HCT116 (cell line): ENCODE results near the gene NEK6. TPM values are rescaled to one million over a fixed set of nuclear protein-coding genes. Genes with fewer than 3 reads are reported as not detected.

Experiments used
- ATAC-seq: fragments of 200-7000 bp; cut with Tn5 transposase; 2 replicates; pipeline ENCODE4 v1.9.1; 2020; ENCODE audit warnings: mild to moderate bottlenecking, moderate library complexity
- BruUV-seq: library from RNA; stranded (reverse); fragments of 400-500 nt; replicated peaks from 2 replicates; lab custom pipeline; 2021; lab: Mats Ljungman, UMichigan
- CTCF ChIA-PET: fragments of 300-600 bp; sonication (Branson Sonifier 250); formaldehyde crosslinking; loops from one replicate; lab custom pipeline; 2021; ENCODE audit warnings: antibody characterized with exemption; lab: Charles Lee
- POLR2A ChIA-PET: fragments of 300-600, 350-600 bp; sonication (Branson Sonifier 250); formaldehyde crosslinking; loops from one replicate; lab custom pipeline; 2021; ENCODE audit warnings: antibody characterized with exemption; lab: Charles Lee
- RAD21 ChIA-PET, 2 experiments: fragments of 300-600 bp; sonication (Branson Sonifier 250); formaldehyde crosslinking; loops; one replicate each; lab custom pipeline; 2023; ENCODE audit warnings: low total read pairs in 2 of 2; ENCODE audit not compliant: uncharacterized antibody in 2 of 2, unreplicated experiment in 2 of 2, low non-redundant PET in 1 of 2; lab: Charles Lee
- DNase-seq: peaks from one replicate; pipeline ENCODE4 v3.0.0-alpha.2; 2010; ENCODE audit warnings: low read depth, low spot score
- H2AFZ ChIP-seq: fragments of 200-600 bp; shearing (Covaris generic), sonication (generic); 2 replicates; pipeline ENCODE4 v1.6.1; 2017; ENCODE audit warnings: low read depth, mixed run types, mixed read lengths, antibody characterized with exemption, low read length; ENCODE audit not compliant: poor library complexity, severe bottlenecking
- H3K27ac ChIP-seq: 2 replicates; pipeline ENCODE4 v1.5.1; 2012; ENCODE audit warnings: low read depth, low read length
- H3K27me3 ChIP-seq: fragments of 200-600 bp; sonication (generic); 2 replicates; pipeline ENCODE4 v1.6.1; 2016; ENCODE audit warnings: mixed run types, low read length, mixed read lengths; ENCODE audit not compliant: insufficient read depth
- H3K36me3 ChIP-seq, 2 experiments: fragments of 200-500 bp in 1 of 2; fragments of 200-600 bp in 1 of 2; sonication (Bioruptor generic) in 1 of 2; sonication (generic) in 1 of 2; 2 replicates each; pipeline versions ENCODE4 v1.5.1 to v1.6.1; 2014 to 2016; ENCODE audit warnings: low read length in 2 of 2, inconsistent platforms in 1 of 2, mixed read lengths in 1 of 2, mixed run types in 1 of 2; ENCODE audit not compliant: insufficient read depth in 2 of 2, control insufficient read depth in 1 of 2
- H3K4me1 ChIP-seq, 2 experiments: fragments of 200-600 bp in 1 of 2; sonication (generic) in 1 of 2; 2 replicates each; pipeline versions ENCODE4 v1.5.1 to v1.6.1; 2012 to 2017; ENCODE audit warnings: low read length in 2 of 2, inconsistent platforms in 1 of 2, mild to moderate bottlenecking in 1 of 2, mixed read lengths in 1 of 2, mixed run types in 1 of 2, moderate library complexity in 1 of 2; ENCODE audit not compliant: insufficient read depth in 2 of 2, control insufficient read depth in 1 of 2
- H3K4me2 ChIP-seq: fragments of 200-600 bp; sonication (generic); 2 replicates; pipeline ENCODE4 v1.6.1; 2017; ENCODE audit warnings: mixed run types, low read length, mixed read lengths
- H3K4me3 ChIP-seq, 2 experiments: fragments of 200-600 bp in 1 of 2; sonication (generic) in 1 of 2; replicated peaks in 1 of 2; 2 replicates each; pipeline ENCODE4 v1.5.1; 2011 to 2016; ENCODE audit warnings: low read length in 2 of 2, control low read depth in 1 of 2, low read depth in 1 of 2, mild to moderate bottlenecking in 1 of 2, mixed read lengths in 1 of 2, mixed run types in 1 of 2
- H3K79me2 ChIP-seq: fragments of 200-600 bp; sonication (generic); 2 replicates; pipeline ENCODE4 v1.6.1; 2017; ENCODE audit warnings: mild to moderate bottlenecking, mixed run types, low read length, moderate library complexity, mixed read lengths; ENCODE audit not compliant: insufficient read depth
- H3K9ac ChIP-seq: fragments of 200-600 bp; sonication (generic); 2 replicates; pipeline ENCODE4 v1.6.1; 2016; ENCODE audit warnings: low read length, mixed read lengths
- H3K9me2 ChIP-seq: fragments of 200-600 bp; sonication (generic), shearing (Covaris generic); 2 replicates; pipeline ENCODE4 v1.6.1; 2017; ENCODE audit warnings: mixed run types, mild to moderate bottlenecking, moderate library complexity; ENCODE audit not compliant: insufficient read depth
- H3K9me3 ChIP-seq, 2 experiments: fragments of 200-500 bp in 1 of 2; fragments of 200-600 bp in 1 of 2; sonication (Bioruptor generic) in 1 of 2; sonication (generic) in 1 of 2; 2 replicates each; pipeline ENCODE4 v1.6.1; 2014 to 2017; ENCODE audit warnings: low read length in 2 of 2, mixed read lengths in 2 of 2, inconsistent platforms in 1 of 2, low read depth in 1 of 2, mild to moderate bottlenecking in 1 of 2, mixed run types in 1 of 2, moderate library complexity in 1 of 2; ENCODE audit not compliant: control insufficient read depth in 1 of 2, insufficient read depth in 1 of 2
- H4K20me1 ChIP-seq: fragments of 200-600 bp; sonication (generic), shearing (Covaris generic); 2 replicates; pipeline ENCODE4 v1.6.1; 2017; ENCODE audit warnings: mixed run types, mild to moderate bottlenecking, moderate library complexity; ENCODE audit not compliant: insufficient read depth
- CBX3 ChIP-seq: IDR thresholded peaks from 2 replicates; pipeline ENCODE4 v1.6.1; 2012; ENCODE audit warnings: low read depth
- EGR1 ChIP-seq: IDR thresholded peaks from 2 replicates; pipeline ENCODE4 v1.6.1; 2012; ENCODE audit warnings: low read depth
- ELF1 ChIP-seq: IDR thresholded peaks from 2 replicates; pipeline ENCODE4 v1.6.1; 2012; ENCODE audit warnings: low read depth, borderline replicate concordance
- EZH2phosphoT487 ChIP-seq: fragments of 200-600 bp; IDR thresholded peaks from 2 replicates; pipeline ENCODE4 v1.6.1; 2018; ENCODE audit warnings: antibody characterized with exemption, borderline replicate concordance
- FOSL1 ChIP-seq: IDR thresholded peaks from 2 replicates; pipeline ENCODE4 v1.6.1; 2012; ENCODE audit warnings: low read depth
- JUND ChIP-seq: IDR thresholded peaks from 2 replicates; pipeline ENCODE4 v1.6.1; 2012
- POLR2A ChIP-seq: IDR thresholded peaks from 2 replicates; pipeline ENCODE4 v1.7.0; 2011; ENCODE audit warnings: borderline replicate concordance; ENCODE audit not compliant: insufficient read depth, insufficient read length; ENCODE audit errors: extremely low read depth
- POLR2AphosphoS5 ChIP-seq: IDR thresholded peaks from 2 replicates; pipeline ENCODE4 v1.6.1; 2011; ENCODE audit warnings: mild to moderate bottlenecking, low read depth, low read length, moderate library complexity
- RAD21 ChIP-seq: IDR thresholded peaks from 2 replicates; pipeline ENCODE4 v1.6.1; 2012; ENCODE audit warnings: low read depth, mild to moderate bottlenecking
- SIN3A ChIP-seq: IDR thresholded peaks from 2 replicates; pipeline ENCODE4 v1.6.1; 2012; ENCODE audit warnings: low read depth
- SP1 ChIP-seq: IDR thresholded peaks from 2 replicates; pipeline ENCODE4 v1.6.1; 2012; ENCODE audit warnings: low read depth
- SRF ChIP-seq: IDR thresholded peaks from 2 replicates; pipeline ENCODE4 v1.6.1; 2012; ENCODE audit warnings: low read depth
- ZFX ChIP-seq: fragments of 450-650 bp; IDR thresholded peaks from 2 replicates; pipeline ENCODE4 v1.6.1; 2017
- ZNF274 ChIP-seq: fragments of 200-500 bp; sonication (Bioruptor generic); IDR thresholded peaks from 2 replicates; pipeline ENCODE4 v1.6.1; 2014; ENCODE audit warnings: mild to moderate bottlenecking, low read depth, low read length, inconsistent platforms
- intact Hi-C: fragments of 100-400 bp; cut with micrococcal nuclease; formaldehyde crosslinking; loops from 2 replicates; pipeline ENCODE4 v1.10.0; 2022
- total RNA-seq: library from RNA; stranded (reverse); gene quantifications from one replicate; pipeline ENCODE4 v1.2.1, GENCODE V29; 2021; ENCODE audit not compliant: unreplicated experiment
- TF ChIP-seq, protein P1 (sequence below), 3 experiments: fragments of 200-600 bp in 1 of 3; sonication (generic) in 1 of 3; IDR thresholded peaks in 2 of 3; conservative IDR thresholded peaks in 1 of 3; 2 replicates each; pipeline ENCODE4 v1.5.1; 2012 to 2017; ENCODE audit warnings: low read depth in 2 of 3, low read length in 2 of 3, antibody characterized with exemption in 1 of 3, borderline replicate concordance in 1 of 3, control low read depth in 1 of 3, mild to moderate bottlenecking in 1 of 3, mixed read lengths in 1 of 3, mixed run types in 1 of 3, moderate library complexity in 1 of 3; ENCODE audit not compliant: insufficient read depth in 1 of 3
- TF ChIP-seq, protein P2 (sequence below): IDR thresholded peaks from 2 replicates; pipeline ENCODE4 v1.6.1; 2012; ENCODE audit warnings: low read depth

NEK6 gene
- total RNA-seq, 1 experiment from 2014 or later = 40.8 TPM

DNA sequence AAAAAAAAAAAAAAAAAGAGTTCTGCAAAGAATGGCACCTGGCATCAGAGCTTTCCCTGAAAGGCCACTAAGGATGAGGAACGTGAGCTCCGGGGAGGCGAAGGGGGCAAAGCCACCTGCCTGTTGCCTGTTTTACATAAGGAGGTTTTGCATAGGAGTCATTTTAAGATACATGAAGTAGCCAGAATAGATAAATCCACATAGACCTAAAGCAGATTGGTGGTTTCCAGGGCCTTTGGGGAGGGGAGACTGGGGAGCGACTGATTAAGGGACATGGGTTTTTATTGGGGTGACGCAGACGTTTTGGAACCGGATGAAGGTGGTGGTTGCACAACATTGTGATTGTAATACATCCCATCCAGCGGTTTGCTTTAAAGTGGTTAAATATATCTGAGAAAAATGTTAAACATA, 7.1 kb downstream of the NEK6 start:
- TF ChIP-seq ZNF274 = no peak
- TF ChIP-seq JUND = no peak
- no peak for TF ChIP-seq ZFX
- TF ChIP-seq SIN3A = no peak
- TF ChIP-seq SRF = no peak
- no peak for TF ChIP-seq POLR2AphosphoS5
- no peak for TF ChIP-seq SP1
- no peak for TF ChIP-seq EZH2phosphoT487
- TF ChIP-seq, protein P1, sequence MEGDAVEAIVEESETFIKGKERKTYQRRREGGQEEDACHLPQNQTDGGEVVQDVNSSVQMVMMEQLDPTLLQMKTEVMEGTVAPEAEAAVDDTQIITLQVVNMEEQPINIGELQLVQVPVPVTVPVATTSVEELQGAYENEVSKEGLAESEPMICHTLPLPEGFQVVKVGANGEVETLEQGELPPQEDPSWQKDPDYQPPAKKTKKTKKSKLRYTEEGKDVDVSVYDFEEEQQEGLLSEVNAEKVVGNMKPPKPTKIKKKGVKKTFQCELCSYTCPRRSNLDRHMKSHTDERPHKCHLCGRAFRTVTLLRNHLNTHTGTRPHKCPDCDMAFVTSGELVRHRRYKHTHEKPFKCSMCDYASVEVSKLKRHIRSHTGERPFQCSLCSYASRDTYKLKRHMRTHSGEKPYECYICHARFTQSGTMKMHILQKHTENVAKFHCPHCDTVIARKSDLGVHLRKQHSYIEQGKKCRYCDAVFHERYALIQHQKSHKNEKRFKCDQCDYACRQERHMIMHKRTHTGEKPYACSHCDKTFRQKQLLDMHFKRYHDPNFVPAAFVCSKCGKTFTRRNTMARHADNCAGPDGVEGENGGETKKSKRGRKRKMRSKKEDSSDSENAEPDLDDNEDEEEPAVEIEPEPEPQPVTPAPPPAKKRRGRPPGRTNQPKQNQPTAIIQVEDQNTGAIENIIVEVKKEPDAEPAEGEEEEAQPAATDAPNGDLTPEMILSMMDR (IDR thresholded peaks at IDR 0.05 in 2 of 3, conservative IDR thresholded peaks at IDR 0.05 in 1 of 3; ENCODE audit: borderline replicate concordance in 1 of 3, insufficient read depth in 1 of 3, low read depth in 2 of 3, low read length in 2 of 3) = no peak
- TF ChIP-seq CBX3 = no peak
- TF ChIP-seq, protein P2, sequence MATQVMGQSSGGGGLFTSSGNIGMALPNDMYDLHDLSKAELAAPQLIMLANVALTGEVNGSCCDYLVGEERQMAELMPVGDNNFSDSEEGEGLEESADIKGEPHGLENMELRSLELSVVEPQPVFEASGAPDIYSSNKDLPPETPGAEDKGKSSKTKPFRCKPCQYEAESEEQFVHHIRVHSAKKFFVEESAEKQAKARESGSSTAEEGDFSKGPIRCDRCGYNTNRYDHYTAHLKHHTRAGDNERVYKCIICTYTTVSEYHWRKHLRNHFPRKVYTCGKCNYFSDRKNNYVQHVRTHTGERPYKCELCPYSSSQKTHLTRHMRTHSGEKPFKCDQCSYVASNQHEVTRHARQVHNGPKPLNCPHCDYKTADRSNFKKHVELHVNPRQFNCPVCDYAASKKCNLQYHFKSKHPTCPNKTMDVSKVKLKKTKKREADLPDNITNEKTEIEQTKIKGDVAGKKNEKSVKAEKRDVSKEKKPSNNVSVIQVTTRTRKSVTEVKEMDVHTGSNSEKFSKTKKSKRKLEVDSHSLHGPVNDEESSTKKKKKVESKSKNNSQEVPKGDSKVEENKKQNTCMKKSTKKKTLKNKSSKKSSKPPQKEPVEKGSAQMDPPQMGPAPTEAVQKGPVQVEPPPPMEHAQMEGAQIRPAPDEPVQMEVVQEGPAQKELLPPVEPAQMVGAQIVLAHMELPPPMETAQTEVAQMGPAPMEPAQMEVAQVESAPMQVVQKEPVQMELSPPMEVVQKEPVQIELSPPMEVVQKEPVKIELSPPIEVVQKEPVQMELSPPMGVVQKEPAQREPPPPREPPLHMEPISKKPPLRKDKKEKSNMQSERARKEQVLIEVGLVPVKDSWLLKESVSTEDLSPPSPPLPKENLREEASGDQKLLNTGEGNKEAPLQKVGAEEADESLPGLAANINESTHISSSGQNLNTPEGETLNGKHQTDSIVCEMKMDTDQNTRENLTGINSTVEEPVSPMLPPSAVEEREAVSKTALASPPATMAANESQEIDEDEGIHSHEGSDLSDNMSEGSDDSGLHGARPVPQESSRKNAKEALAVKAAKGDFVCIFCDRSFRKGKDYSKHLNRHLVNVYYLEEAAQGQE = no peak
- no peak for TF ChIP-seq RAD21
- no peak for TF ChIP-seq FOSL1
- TF ChIP-seq POLR2A = no peak
- TF ChIP-seq EGR1 = no peak
- no peak for TF ChIP-seq ELF1
- ChIA-PET POLR2A (interaction anchor here (0.6 kb wide), 1 partner anchor 799 kb away, joined by 4 read pairs; no protein-coding TSS in a partner anchor), CTCF (no interaction called here), RAD21 (no interaction called here)
- H3K36me3 ChIP-seq = no peaks in the 10 kb centered on the region
- H3K9ac ChIP-seq = no peak overlapping the region
- ATAC-seq = no peak
- H4K20me1 ChIP-seq = peaks cover 19% of the 10 kb centered on the region; the same call in 1 of the 2 replicates
- no peak overlapping the region for H3K4me2 ChIP-seq
- peaks cover 24 to 36% of the 10 kb centered on the region in 2 experiments for H3K4me1 ChIP-seq
- no peak overlapping the region for H2AFZ ChIP-seq
- H3K4me3 ChIP-seq = no peak overlapping the region
- H3K9me2 ChIP-seq = no peaks in the 10 kb centered on the region
- no peaks in the 10 kb centered on the region for H3K27me3 ChIP-seq
- H3K9me3 ChIP-seq = no peaks in the 10 kb centered on the region
- no TSS peak for BruUV-seq
- H3K27ac ChIP-seq = no peak overlapping the region
- DNase-seq = no peak
- intact Hi-C loops = no loop called here
- peaks cover 94% of the 10 kb centered on the region for H3K79me2 ChIP-seq
